ENCODE results near the gene MYL10.

- TF ChIP-seq CTCF (IDR thresholded peaks at IDR 0.05) (no peak), POLR2A (IDR thresholded peaks at IDR 0.05) (no peak), EP300 (IDR thresholded peaks at IDR 0.05) (no peak)
Observed at GRCh38 chr7:101633511-101633910, 4.4 kb upstream of the MYL10 start.
